Measurements from ENCODE around the gene LMOD2. TPM values are rescaled to one million over a fixed set of nuclear protein-coding genes. Genes with fewer than 3 reads are reported as not detected.

LMOD2 gene
- polyA plus RNA-seq, 2 of the 4 experiments (the other 2 are of a cell fraction) = not detected

GRCh38 chr7:123669485-123669884 lies 13.8 kb downstream of the LMOD2 start:
- WGBS (ENCODE audit: missing lambda C conversion rate) = 75% methylated on average over 7 of the region's 7 CpGs
- FAIRE-seq (no peak), DNase-seq (ENCODE audit: low read depth in 1 of 2, low spot score in 1 of 2) (no peak), ATAC-seq (no peak)
- no peaks in the 10 kb centered on the region for H3K9me3 ChIP-seq
- H3K27ac ChIP-seq = no peak overlapping the region
- ChIA-PET POLR2A (no interaction called here), CTCF (interaction anchor here (0.7 to 1.9 kb wide), 3 partner anchors 10 to 196 kb away, joined by 3 to 5 read pairs (median 5); no protein-coding TSS in a partner anchor)
- H3K4me2 ChIP-seq = no peak overlapping the region
- TF ChIP-seq RAD21 (conservative IDR thresholded peaks at IDR 0.05 in 1 of 2, IDR thresholded peaks at IDR 0.05 in 1 of 2) (no peak), ZSCAN20 (CRISPR knock-in tag; IDR thresholded peaks at IDR 0.05) (no peak)
- no peak overlapping the region for H3K4me3 ChIP-seq
- no peaks in the 10 kb centered on the region; the same call in 2 of the 3 replicates for H3K4me1 ChIP-seq

- Histone ChIP-seq H3K9me3 (no peaks in the 10 kb centered on the region), H3K27ac (no peak overlapping the region), H3K4me1 (peaks cover 9% of the 10 kb centered on the region; the same call in 2 of the 3 replicates), H3K4me3 (no peak overlapping the region), H3K4me2 (no peak overlapping the region)
- CTCF ChIA-PET = interaction anchor here (0.9 to 1.5 kb wide), 5 partner anchors 9 to 199 kb away, joined by 3 to 4 read pairs (median 3); no protein-coding TSS in a partner anchor
- POLR2A ChIA-PET = no interaction called here
- no peak for FAIRE-seq
- WGBS (ENCODE audit: missing lambda C conversion rate) = 91% methylated on average over 5 of the region's 5 CpGs
- DNase-seq (ENCODE audit: low read depth in 1 of 2, low spot score in 1 of 2) = no peak
- ATAC-seq = 0 out of 6 replicates have a peak, but pooled peaks have one; percentile 15 to 24
- TF ChIP-seq NFE2L2 (conservative IDR thresholded peaks at IDR 0.05; ENCODE audit: low read length) (no peak), ZSCAN20 (CRISPR knock-in tag; IDR thresholded peaks at IDR 0.05) (no peak), CHD4 (IDR thresholded peaks at IDR 0.05; ENCODE audit: borderline replicate concordance) (no peak), REST (IDR thresholded peaks at IDR 0.05) (no peak)
Measured at GRCh38 chr7:123673137-123673732, 17.6 kb downstream of the LMOD2 start.

GRCh38 chr7:123673752-123674398 lies 18.2 kb downstream of the LMOD2 start:
- TF ChIP-seq RAD21 (conservative IDR thresholded peaks at IDR 0.05 in 1 of 2, IDR thresholded peaks at IDR 0.05 in 1 of 2) (no peak), TFCP2L1 (CRISPR knock-in tag; IDR thresholded peaks at IDR 0.05) (no peak), HOXB13 (CRISPR knock-in tag; IDR thresholded peaks at IDR 0.05; ENCODE audit: low read depth) (no peak), KDM1A (IDR thresholded peaks at IDR 0.05; ENCODE audit: low read depth) (no peak), NR3C1 (IDR thresholded peaks at IDR 0.05) (no peak)
- TF ChIP-seq, protein P1, sequence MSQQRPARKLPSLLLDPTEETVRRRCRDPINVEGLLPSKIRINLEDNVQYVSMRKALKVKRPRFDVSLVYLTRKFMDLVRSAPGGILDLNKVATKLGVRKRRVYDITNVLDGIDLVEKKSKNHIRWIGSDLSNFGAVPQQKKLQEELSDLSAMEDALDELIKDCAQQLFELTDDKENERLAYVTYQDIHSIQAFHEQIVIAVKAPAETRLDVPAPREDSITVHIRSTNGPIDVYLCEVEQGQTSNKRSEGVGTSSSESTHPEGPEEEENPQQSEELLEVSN (IDR thresholded peaks at IDR 0.05; ENCODE audit: borderline replicate concordance, low read depth) = no peak
- FAIRE-seq (no peak), DNase-seq (ENCODE audit: low read depth in 1 of 2, low spot score in 1 of 2) (no peak), ATAC-seq (no peak)
- no peak overlapping the region for H3K27ac ChIP-seq
- peaks cover 9% of the 10 kb centered on the region; the same call in 2 of the 3 replicates for H3K4me1 ChIP-seq
- H3K4me2 ChIP-seq = no peak overlapping the region
- CTCF ChIA-PET = interaction anchor here (0.9 to 1.9 kb wide), 7 partner anchors 8 to 198 kb away, joined by 3 to 10 read pairs (median 3); no protein-coding TSS in a partner anchor
- 87% methylated on average over 3 of the region's 3 CpGs for WGBS (ENCODE audit: missing lambda C conversion rate)
- no peaks in the 10 kb centered on the region for H3K9me3 ChIP-seq
- POLR2A ChIA-PET = no interaction called here
- H3K4me3 ChIP-seq = no peak overlapping the region

DNA sequence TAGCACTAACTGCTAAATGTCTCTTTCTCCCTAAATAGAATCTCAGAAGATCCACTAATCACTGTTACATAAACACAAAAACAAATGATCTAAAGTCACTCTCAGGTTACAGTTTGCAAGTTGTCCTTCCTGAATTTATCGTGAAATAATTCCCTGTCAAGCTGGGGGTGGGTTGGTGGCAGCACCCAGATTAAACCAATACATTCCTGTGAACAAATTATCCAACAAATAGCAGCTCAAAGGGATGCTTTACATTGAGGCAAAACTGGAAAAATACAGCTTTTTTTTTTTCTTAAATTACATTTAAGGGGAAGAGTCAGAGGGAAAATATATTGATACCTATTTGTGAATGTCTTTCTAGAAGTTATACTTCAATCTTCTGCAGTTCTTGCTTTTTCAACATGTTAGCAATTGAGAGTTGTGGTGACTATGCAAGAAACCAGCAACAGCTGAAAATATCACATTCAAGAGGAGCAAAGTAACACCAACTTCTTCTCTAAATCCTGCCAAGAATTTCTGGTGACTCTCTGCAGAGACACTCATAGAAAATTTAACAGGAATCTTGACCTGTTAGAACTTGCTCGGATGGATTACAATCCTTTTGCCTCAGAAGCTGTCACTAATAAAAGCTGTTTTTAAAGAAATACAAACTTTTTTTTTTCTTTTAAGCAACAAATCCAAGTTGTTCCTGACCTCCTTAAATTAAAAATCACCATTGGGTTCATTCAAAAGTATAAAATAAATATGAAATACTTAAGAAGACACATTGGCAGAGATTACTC lies 18.9 kb downstream of the LMOD2 start:
- ATAC-seq = no peak
- CTCF ChIA-PET = interaction anchor here (1.1 to 1.9 kb wide), 6 partner anchors 8 to 191 kb away, joined by 3 to 10 read pairs (median 3); no protein-coding TSS in a partner anchor
- WGBS (ENCODE audit: missing lambda C conversion rate) = 88% methylated on average over 2 of the region's 2 CpGs

More for the DNA sequence above, 18.9 kb downstream of the LMOD2 start:
- H3K4me3 ChIP-seq = no peak overlapping the region
- H3K27ac ChIP-seq = no peak overlapping the region
- FAIRE-seq = no peak
- peaks cover 9% of the 10 kb centered on the region; the same call in 2 of the 3 replicates for H3K4me1 ChIP-seq
- TF ChIP-seq CEBPB (IDR thresholded peaks at IDR 0.05) (no peak), KDM5A (IDR thresholded peaks at IDR 0.05) (no peak)
- POLR2A ChIA-PET = interaction anchor here (0.9 kb wide), 1 partner anchor 74 kb away, joined by 6 read pairs; the partner anchor contains the start of gene WASL
- DNase-seq (ENCODE audit: low read depth in 1 of 2, low spot score in 1 of 2) = no peak
- H3K9me3 ChIP-seq = no peaks in the 10 kb centered on the region
- no peak overlapping the region for H3K4me2 ChIP-seq

Measured in A549 (cell line).